ENCODE measurements around the gene NR6A1. TPM values are rescaled to one million over a fixed set of nuclear protein-coding genes. Genes with fewer than 3 reads are reported as not detected.

Gene NR6A1
- 1.1 and 1.3 TPM in 2 replicates for total RNA-seq (2014; rRNA removed)
- 0.23 TPM for polyA plus RNA-seq (2012)

GRCh38 chr9:124771021-124771866 is at the start of gene NR6A1:
NR6A1 (minus strand) TSS chr9:124771311.
- peak; percentile 94 for DNase-seq (ENCODE audit: low read depth)

GRCh38 chr9:124818431-124819281 is 47.5 kb upstream of the NR6A1 start:
- DNase-seq (ENCODE audit: low read depth), result peak; percentile 48

GRCh38 chr9:124815601-124816000 is 44.5 kb upstream of the NR6A1 start:
- DNase-seq (ENCODE audit: low read depth), result no peak

- DNase-seq (ENCODE audit: low read depth), result no peak
These were observed 43.0 kb upstream of the NR6A1 start for GRCh38 chr9:124814164-124814535.

- DNase-seq (ENCODE audit: low read depth), result no peak
These were observed 42.5 kb upstream of the NR6A1 start for GRCh38 chr9:124813501-124814163.

GRCh38 chr9:124813041-124813440 is 41.9 kb upstream of the NR6A1 start:
- no peak for DNase-seq (ENCODE audit: low read depth)

- peak; percentile 96 for DNase-seq (ENCODE audit: low read depth)
These were observed 41.3 kb upstream of the NR6A1 start for GRCh38 chr9:124812441-124812876.

- DNase-seq (ENCODE audit: low read depth), result peak; percentile 92
These were observed 39.7 kb upstream of the NR6A1 start for GRCh38 chr9:124810663-124811355.

- DNase-seq (ENCODE audit: low read depth), result no peak
These were observed 38.8 kb upstream of the NR6A1 start for GRCh38 chr9:124809741-124810500.

GRCh38 chr9:124809211-124809610 is 38.1 kb upstream of the NR6A1 start:
- no peak for DNase-seq (ENCODE audit: low read depth)

GRCh38 chr9:124808246-124808956 is 37.3 kb upstream of the NR6A1 start:
- DNase-seq (ENCODE audit: low read depth), result no peak

GRCh38 chr9:124805186-124805585 is 34.1 kb upstream of the NR6A1 start:
- peak; percentile 97 for DNase-seq (ENCODE audit: low read depth)

GRCh38 chr9:124803911-124804310 is 32.8 kb upstream of the NR6A1 start:
- no peak for DNase-seq (ENCODE audit: low read depth)

- DNase-seq (ENCODE audit: low read depth), result peak; percentile 84
These were observed 31.3 kb upstream of the NR6A1 start for GRCh38 chr9:124802426-124802825.

GRCh38 chr9:124801356-124801755 is 30.2 kb upstream of the NR6A1 start:
- DNase-seq (ENCODE audit: low read depth), result no peak

- DNase-seq (ENCODE audit: low read depth), result no peak
These were observed 29.5 kb upstream of the NR6A1 start for GRCh38 chr9:124800306-124801259.

- no peak for DNase-seq (ENCODE audit: low read depth)
These were observed 28.3 kb upstream of the NR6A1 start for GRCh38 chr9:124799274-124800006.

Data from LHCN-M2 (cell line).